Lung (tissue), 12 donors: ENCODE measurements around the gene TUBGCP2. TPM values are rescaled to one million over a fixed set of nuclear protein-coding genes. Genes with fewer than 3 reads are reported as not detected.

Experiments
- ATAC-seq: fragments of 200-7000 bp; cut with Tn5 transposase; one replicate; pipeline ENCODE4 v1.9.1; 2020; ENCODE audit warnings: moderate number of reproducible peaks; ENCODE audit not compliant: insufficient read depth, low FRiP score
- DNase-seq, 3 donors: peaks; one replicate each; pipeline ENCODE4 v3.0.0-alpha.2; 2013 to 2017
- H3K27ac ChIP-seq, 2 donors: one replicate each; pipeline ENCODE4 v1.5.1; 2013; ENCODE audit warnings: mild to moderate bottlenecking in 2 of 2, moderate library complexity in 2 of 2, control low read depth in 1 of 2, inconsistent platforms in 1 of 2, low read depth in 1 of 2, low read length in 1 of 2
- H3K27me3 ChIP-seq, 3 donors: one replicate each; pipeline ENCODE4 v1.5.1; 2013; ENCODE audit warnings: low read length in 2 of 3; ENCODE audit not compliant: control insufficient read depth in 3 of 3, insufficient read depth in 3 of 3
- H3K36me3 ChIP-seq, 4 donors: one replicate each; pipeline ENCODE4 v1.5.1; 2013; ENCODE audit warnings: low read length in 4 of 4, mild to moderate bottlenecking in 1 of 4, moderate library complexity in 1 of 4; ENCODE audit not compliant: control insufficient read depth in 4 of 4, insufficient read depth in 4 of 4
- H3K4me1 ChIP-seq, 5 donors: one replicate each; pipeline ENCODE4 v1.5.1; 2013; ENCODE audit warnings: low read length in 5 of 5, mild to moderate bottlenecking in 2 of 5, moderate library complexity in 1 of 5; ENCODE audit not compliant: control insufficient read depth in 5 of 5, insufficient read depth in 5 of 5
- H3K4me3 ChIP-seq: one replicate; pipeline ENCODE4 v1.5.1; 2013; ENCODE audit warnings: mild to moderate bottlenecking, control low read depth, moderate library complexity
- H3K9ac ChIP-seq, 2 donors: one replicate each; pipeline ENCODE4 v1.5.1; 2013; ENCODE audit warnings: low read length in 2 of 2, control low read depth in 1 of 2; ENCODE audit not compliant: insufficient read depth in 1 of 2
- H3K9me3 ChIP-seq, 4 donors: one replicate each; pipeline ENCODE4 v1.5.1; 2013; ENCODE audit warnings: low read length in 3 of 4, mild to moderate bottlenecking in 1 of 4, moderate library complexity in 1 of 4; ENCODE audit not compliant: control insufficient read depth in 4 of 4, insufficient read depth in 3 of 4
- WGBS, 2 donors: extraction: QIAGEN DNeasy Blood & Tissue Kit; methylation state at CpG; one replicate each; pipeline ENCODE4 v1.1.7; 2013; 5-methylcytosine and 5-hydroxymethylcytosine counted together
- polyA plus RNA-seq, 2 donors: library from polyadenylated mRNA; stranded (reverse); fragments of 200-250 nt; gene quantifications; one replicate each; pipeline ENCODE4 v1.2.1, GENCODE V29; 2013
- total RNA-seq, 2 donors: library from RNA; depleted of rRNA in 1 of 2; stranded (reverse); fragments of >200 nt in 1 of 2; gene quantifications; one replicate each; pipeline ENCODE4 v1.2.1, GENCODE V29; 2014 to 2021
- TF ChIP-seq, protein P1 (sequence below): IDR thresholded peaks from 2 replicates; pipeline ENCODE4 v1.5.1; 2012; ENCODE audit warnings: mild to moderate bottlenecking; ENCODE audit errors: control extremely low read depth, extremely low read depth
- donor health status: control.
- donor health status: control.
- donor health status: Bipolar disorder and iron deficiency.
- donor health status: healthy.
- donor health status: DM: yes; HTN: yes; CAD: no.

The TUBGCP2 gene
- total and polyA plus RNA-seq, 4 donors, result 39.2 to 66.2 (median 53.8) TPM

DNA sequence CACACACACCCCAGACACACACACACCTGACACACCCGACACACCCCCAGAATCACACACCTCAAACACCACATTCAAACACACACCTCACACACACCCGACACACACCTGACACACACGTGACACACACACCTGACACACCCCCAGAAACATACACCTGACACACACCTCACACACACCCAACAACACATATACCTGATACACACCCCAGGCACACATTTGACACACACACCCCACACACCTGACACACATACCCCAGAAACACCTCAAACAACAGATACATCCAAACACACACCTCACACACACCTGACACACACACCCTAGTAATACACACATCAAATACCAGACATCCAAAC lies 28.7 kb upstream of the TUBGCP2 start:
- ATAC-seq, result no peak
- 83 to 84% methylated on average over 3 of the region's 3 CpGs for WGBS, 2 donors
- Histone ChIP-seq H3K36me3 (no peaks in the 10 kb centered on the region), H3K27ac (no peak overlapping the region), H3K27me3 (peaks cover 0 to 59% (median 30%) of the 10 kb centered on the region in 3 donors), H3K4me3 (no peak overlapping the region), H3K4me1 (peaks cover 0 to 21% (median 4%) of the 10 kb centered on the region in 5 donors), H3K9ac (no peak overlapping the region), H3K9me3 (peaks cover 0 to 19% (median 0%) of the 10 kb centered on the region in 4 donors)
- DNase-seq, result no peak
- TF ChIP-seq, protein P1, sequence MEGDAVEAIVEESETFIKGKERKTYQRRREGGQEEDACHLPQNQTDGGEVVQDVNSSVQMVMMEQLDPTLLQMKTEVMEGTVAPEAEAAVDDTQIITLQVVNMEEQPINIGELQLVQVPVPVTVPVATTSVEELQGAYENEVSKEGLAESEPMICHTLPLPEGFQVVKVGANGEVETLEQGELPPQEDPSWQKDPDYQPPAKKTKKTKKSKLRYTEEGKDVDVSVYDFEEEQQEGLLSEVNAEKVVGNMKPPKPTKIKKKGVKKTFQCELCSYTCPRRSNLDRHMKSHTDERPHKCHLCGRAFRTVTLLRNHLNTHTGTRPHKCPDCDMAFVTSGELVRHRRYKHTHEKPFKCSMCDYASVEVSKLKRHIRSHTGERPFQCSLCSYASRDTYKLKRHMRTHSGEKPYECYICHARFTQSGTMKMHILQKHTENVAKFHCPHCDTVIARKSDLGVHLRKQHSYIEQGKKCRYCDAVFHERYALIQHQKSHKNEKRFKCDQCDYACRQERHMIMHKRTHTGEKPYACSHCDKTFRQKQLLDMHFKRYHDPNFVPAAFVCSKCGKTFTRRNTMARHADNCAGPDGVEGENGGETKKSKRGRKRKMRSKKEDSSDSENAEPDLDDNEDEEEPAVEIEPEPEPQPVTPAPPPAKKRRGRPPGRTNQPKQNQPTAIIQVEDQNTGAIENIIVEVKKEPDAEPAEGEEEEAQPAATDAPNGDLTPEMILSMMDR, result no peak

DNA sequence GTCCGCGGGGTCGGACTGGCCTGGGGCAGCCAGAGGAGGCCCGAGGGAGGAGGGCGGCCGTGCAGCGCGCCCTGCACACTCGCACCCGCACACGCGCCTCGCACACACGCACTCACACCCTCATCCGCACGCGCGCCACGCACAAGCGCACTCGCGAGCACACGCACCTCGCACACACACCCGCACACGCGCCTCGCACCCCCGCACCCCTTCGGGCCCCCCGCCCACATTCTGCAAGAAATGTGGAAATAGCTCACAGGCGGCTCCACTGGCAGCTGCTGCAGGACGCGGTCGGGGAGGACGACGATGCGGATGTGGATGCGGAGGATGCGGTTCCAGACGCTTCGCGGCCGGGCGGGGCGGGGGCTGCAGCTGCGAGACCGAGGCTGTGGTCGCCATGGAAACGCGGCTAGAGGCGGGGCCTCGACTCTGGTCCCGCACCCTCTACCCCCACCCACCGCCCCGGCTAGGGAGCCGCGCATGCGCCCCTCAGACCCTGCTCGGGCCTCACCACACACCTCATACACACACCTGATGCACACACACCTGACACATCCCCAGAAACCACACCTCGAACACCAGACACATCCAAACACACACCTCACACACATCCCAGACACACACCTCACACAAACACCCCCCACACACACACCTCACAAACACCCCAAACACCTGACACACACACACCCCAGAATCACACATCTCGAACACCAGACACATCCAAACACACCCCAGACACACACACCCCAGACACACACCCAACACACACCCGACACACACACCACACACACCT lies 28.1 kb upstream of the TUBGCP2 start, which contains the start of gene CALY:
CALY (minus strand) TSS at position 320 of the 793 bp plus-strand sequence. CDS start 7,907 bp downstream, outside the sequence.
- TF ChIP-seq, protein P1, result no peak
- H3K9ac ChIP-seq, result no peak within 1 kb of the TSS
- peaks cover 0 to 19% (median 0%) of the 10 kb centered on the region in 4 donors for H3K9me3 ChIP-seq
- peaks cover 0 to 63% (median 34%) of the 10 kb centered on the region in 3 donors for H3K27me3 ChIP-seq
- no peak within 1 kb of the TSS for H3K27ac ChIP-seq
- peaks cover 0 to 21% (median 4%) of the 10 kb centered on the region in 5 donors for H3K4me1 ChIP-seq
- WGBS, 2 donors, result 15 to 18% methylated on average over 54 to 63 of the region's 63 CpGs
- ATAC-seq, result no peak
- no peaks in the 10 kb centered on the region for H3K36me3 ChIP-seq
- DNase-seq, result no peak
- H3K4me3 ChIP-seq, result no peak within 1 kb of the TSS

DNA sequence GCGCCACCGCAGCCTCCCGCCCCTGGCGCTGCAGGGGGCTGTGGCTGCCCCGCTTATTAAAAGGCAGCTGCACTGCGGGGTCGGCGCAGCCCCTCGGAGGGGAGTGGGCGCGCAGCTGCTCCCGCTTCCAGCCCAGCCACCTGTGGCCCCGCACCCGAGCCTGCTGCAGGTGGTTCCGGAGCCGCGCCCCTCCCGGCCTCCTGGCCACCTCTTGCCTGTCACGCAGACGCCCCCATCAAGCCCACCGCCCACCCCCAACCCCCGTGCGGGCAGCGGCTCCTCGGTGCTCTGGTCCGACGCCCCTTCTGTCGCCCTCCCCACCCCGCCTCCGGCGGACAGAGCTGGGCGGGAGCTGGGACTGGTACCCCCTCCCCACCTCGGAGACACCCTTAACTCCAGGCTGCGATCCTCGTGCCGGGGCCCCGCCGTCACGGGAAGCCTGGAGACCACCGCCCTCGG lies 27.5 kb upstream of the TUBGCP2 start:
- no peaks in the 10 kb centered on the region for H3K36me3 ChIP-seq
- H3K9me3 ChIP-seq, result peaks cover 0 to 17% (median 0%) of the 10 kb centered on the region in 4 donors
- no peak overlapping the region for H3K9ac ChIP-seq
- WGBS, 2 donors, result 6% methylated on average over 25 to 41 of the region's 41 CpGs
- no peak overlapping the region for H3K4me3 ChIP-seq
- TF ChIP-seq, protein P1, result no peak
- H3K27ac ChIP-seq, result no peak overlapping the region
- no peak for DNase-seq
- H3K27me3 ChIP-seq, result peaks cover 0 to 64% (median 38%) of the 10 kb centered on the region in 3 donors
- H3K4me1 ChIP-seq, result peaks cover 0 to 21% (median 4%) of the 10 kb centered on the region in 5 donors
- ATAC-seq, result no peak
